Lower lobe of right lung (tissue), 2 donors: ENCODE results near the gene NPM1. TPM values are rescaled to one million over a fixed set of nuclear protein-coding genes. Genes with fewer than 3 reads are reported as not detected.
"Not testable (repeated sequence)": the region's sequence is repeated elsewhere in the genome, so short reads cannot be mapped to it uniquely, and the experiment has no call there.

Source experiments
- ATAC-seq, 2 donors: fragments of 200-7000 bp; cut with Tn5 transposase; one replicate each; pipeline ENCODE4 v1.9.1; 2020 to 2022; ENCODE audit warnings: mild to moderate bottlenecking in 2 of 2, moderate library complexity in 2 of 2
- DNase-seq: peaks from one replicate; pipeline ENCODE4 v3.0.0-alpha.2; 2020
- H3K27ac ChIP-seq: fragments of 200-600 bp; one replicate; pipeline ENCODE4 v1.8.0; 2022
- H3K27me3 ChIP-seq: fragments of 200-600 bp; one replicate; pipeline ENCODE4 v1.8.0; 2022; ENCODE audit warnings: low read depth
- H3K36me3 ChIP-seq: fragments of 200-600 bp; one replicate; pipeline ENCODE4 v1.8.0; 2022; ENCODE audit warnings: mild to moderate bottlenecking
- H3K4me1 ChIP-seq: fragments of 200-600 bp; one replicate; pipeline ENCODE4 v1.8.0; 2022
- H3K4me3 ChIP-seq: fragments of 200-600 bp; one replicate; pipeline ENCODE4 v1.8.0; 2022; ENCODE audit warnings: mild to moderate bottlenecking
- H3K9me3 ChIP-seq: fragments of 200-600 bp; one replicate; pipeline ENCODE4 v1.8.0; 2022
- CTCF ChIP-seq: fragments of 200-600 bp; IDR thresholded peaks from one replicate; pipeline ENCODE4 v1.8.0; 2022; ENCODE audit warnings: antibody characterized with exemption, mild to moderate bottlenecking
- intact Hi-C: fragments of 100-400 bp; cut with DNase I; formaldehyde crosslinking; loops from one replicate; pipeline ENCODE4 v1.11.0; 2022
- total RNA-seq: library from RNA; stranded (reverse); fragmentation: NEBNext Ultra II Directional; extraction: Animal tissue kit (Norgen Biotek cat#: 25700); gene quantifications from one replicate; pipeline ENCODE4 v1.2.1, GENCODE V29; 2021
- donor health status: DM: no; HTN: yes; CAD: no; lungs with severe emphysema.

Gene NPM1
- total RNA-seq, 1 donor from 2014 or later = 684 TPM

- Histone ChIP-seq H3K36me3 (no peaks in the 10 kb centered on the region), H3K9me3 (no peaks in the 10 kb centered on the region), H3K4me1 (no peaks in the 10 kb centered on the region), H3K4me3 (no peak overlapping the region), H3K27me3 (peaks cover 9% of the 10 kb centered on the region), H3K27ac (no peak overlapping the region)
- no peak for TF ChIP-seq CTCF
- DNase-seq (no peak), ATAC-seq (no peak)
- intact Hi-C loops = no loop called here
Measured at GRCh38 chr5:171366645-171367044, 21.0 kb upstream of the NPM1 start.

DNA sequence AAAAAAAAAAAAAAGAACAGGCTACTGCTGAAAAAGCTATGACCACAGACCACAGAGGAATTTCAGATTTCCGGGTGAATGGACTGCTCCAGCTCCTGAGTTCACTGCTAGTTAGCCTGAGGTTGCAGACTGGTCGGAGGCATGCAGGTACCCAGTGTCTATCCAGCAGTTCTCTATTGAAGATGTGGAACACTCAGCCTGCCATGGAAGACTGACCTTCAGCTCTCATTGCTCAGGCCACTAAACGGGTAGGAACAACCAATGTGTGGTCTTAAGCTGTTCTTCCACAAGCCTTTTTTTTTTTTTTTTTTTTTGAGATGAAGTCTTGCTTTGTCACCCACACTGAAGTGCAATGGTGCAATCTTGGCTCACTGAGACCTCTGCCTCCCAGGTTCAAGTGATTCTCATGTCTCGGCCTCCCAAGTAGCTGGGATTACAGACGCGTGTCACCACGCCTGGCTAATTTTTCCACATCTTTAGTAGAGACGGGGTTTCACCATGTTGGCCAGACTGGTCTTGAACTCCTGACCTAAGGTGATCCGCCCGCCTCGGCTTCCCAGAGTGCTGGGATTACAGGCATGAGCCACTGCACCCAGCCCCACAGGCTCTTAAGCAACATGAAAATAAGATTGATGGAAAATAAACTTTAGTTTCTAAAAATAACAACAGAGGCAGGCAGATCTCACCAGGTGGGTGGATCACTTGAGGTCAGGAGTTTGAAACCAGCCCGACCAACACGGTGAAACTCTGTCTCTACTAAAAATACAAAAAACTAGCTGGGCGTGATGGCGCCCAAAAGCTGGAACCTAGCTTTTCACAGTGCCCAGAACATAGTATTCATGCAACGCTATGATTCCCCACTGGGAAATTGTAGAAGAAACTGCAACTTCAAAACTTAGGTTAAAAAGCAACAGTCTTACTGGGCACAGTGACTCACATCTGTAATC lies 20.0 kb upstream of the NPM1 start:
- Histone ChIP-seq H3K4me1 (no peaks in the 10 kb centered on the region), H3K9me3 (no peaks in the 10 kb centered on the region), H3K27me3 (peaks cover 9% of the 10 kb centered on the region), H3K36me3 (no peaks in the 10 kb centered on the region), H3K27ac (no peak overlapping the region), H3K4me3 (no peak overlapping the region)
- no peak for TF ChIP-seq CTCF
- ATAC-seq = no peak
- intact Hi-C loops = no loop called here
- no peak for DNase-seq

DNA sequence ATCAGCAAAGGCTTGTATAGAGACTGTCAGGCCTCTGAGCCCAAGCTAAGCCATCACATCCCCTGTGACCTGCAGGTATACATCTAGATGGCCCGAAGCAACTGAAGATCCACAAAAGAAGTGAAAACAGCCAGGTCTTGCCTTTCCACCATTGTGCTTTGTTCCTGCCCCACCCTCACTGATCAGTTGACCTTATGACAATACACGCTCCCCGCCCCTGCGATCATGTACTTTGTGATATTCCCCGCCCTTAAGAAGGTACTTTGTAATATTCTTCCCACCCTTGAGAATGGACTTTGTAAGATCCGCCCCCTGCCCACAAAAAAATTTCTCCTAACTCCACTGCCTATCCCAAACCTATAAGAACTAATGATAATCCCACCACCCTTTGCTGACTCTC lies 18.6 kb upstream of the NPM1 start:
- ATAC-seq = no peak
- DNase-seq = no peak
- H3K4me3 ChIP-seq = no peak overlapping the region
- H3K9me3 ChIP-seq = no peaks in the 10 kb centered on the region
- no peak for TF ChIP-seq CTCF
- peaks cover 9% of the 10 kb centered on the region for H3K27me3 ChIP-seq
- H3K27ac ChIP-seq = no peak overlapping the region
- no peaks in the 10 kb centered on the region for H3K36me3 ChIP-seq
- intact Hi-C loops = no loop called here
- no peaks in the 10 kb centered on the region for H3K4me1 ChIP-seq

- no peak for DNase-seq
- H3K4me3 ChIP-seq = no peak overlapping the region
- TF ChIP-seq CTCF = no peak
- intact Hi-C loops = no loop called here
- H3K27ac ChIP-seq = no peak overlapping the region
- no peak for ATAC-seq
- H3K27me3 ChIP-seq = peaks cover 5% of the 10 kb centered on the region
- no peaks in the 10 kb centered on the region for H3K4me1 ChIP-seq
- no peaks in the 10 kb centered on the region for H3K36me3 ChIP-seq
- no peaks in the 10 kb centered on the region for H3K9me3 ChIP-seq
Measured at GRCh38 chr5:171369898-171370297, 17.8 kb upstream of the NPM1 start.

DNA sequence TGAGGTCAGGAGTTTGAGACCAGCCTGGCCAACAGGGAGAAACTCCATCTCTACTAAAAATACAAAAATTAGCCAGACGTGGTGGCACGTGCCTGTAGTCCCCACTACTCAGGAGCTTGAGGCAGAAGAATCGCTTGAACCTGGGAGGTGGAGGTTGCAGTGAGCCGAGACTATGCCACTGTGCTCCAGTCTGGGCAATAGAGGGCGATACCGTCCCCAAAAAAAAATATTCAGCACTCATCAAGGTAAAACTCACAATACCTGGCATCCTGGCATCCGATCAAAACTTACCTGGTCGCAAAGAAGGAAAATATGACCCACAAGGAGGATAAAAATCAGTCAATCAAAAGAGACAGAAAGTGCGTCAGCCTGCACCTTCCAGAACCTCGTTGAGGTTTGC lies 16.8 kb upstream of the NPM1 start:
- DNase-seq, H3K36me3 ChIP-seq, H3K27ac ChIP-seq, H3K27me3 ChIP-seq, intact Hi-C loops, H3K9me3 ChIP-seq, ATAC-seq, H3K4me3 ChIP-seq, H3K4me1 ChIP-seq: not testable (repeated sequence)

- no peaks in the 10 kb centered on the region for H3K9me3 ChIP-seq
- intact Hi-C loops = no loop called here
- no peaks in the 10 kb centered on the region for H3K27me3 ChIP-seq
- no peak overlapping the region for H3K4me3 ChIP-seq
- TF ChIP-seq CTCF = no peak
- H3K36me3 ChIP-seq = no peaks in the 10 kb centered on the region
- H3K27ac ChIP-seq = no peak overlapping the region
- no peaks in the 10 kb centered on the region for H3K4me1 ChIP-seq
- ATAC-seq = no peak
- no peak for DNase-seq
Measured at GRCh38 chr5:171371326-171371725, 16.3 kb upstream of the NPM1 start.
